ENCODE measurements around the gene MUC4.
"Not testable (repeated sequence)": the region's sequence is repeated elsewhere in the genome, so short reads cannot be mapped to it uniquely, and the experiment has no call there.

The MUC4 gene

GRCh38 chr3:195809796-195810454, 1.8 kb downstream of the MUC4 start:
- FAIRE-seq, result no peak

- no peak for FAIRE-seq
Observed at GRCh38 chr3:195809291-195809785, 2.4 kb downstream of the MUC4 start.

GRCh38 chr3:195808741-195809290, 2.9 kb downstream of the MUC4 start:
- FAIRE-seq, result no peak

GRCh38 chr3:195807681-195808121, 4.0 kb downstream of the MUC4 start:
- FAIRE-seq, result no peak

GRCh38 chr3:195806916-195807231, 4.9 kb downstream of the MUC4 start:
- no peak for FAIRE-seq

GRCh38 chr3:195806211-195806915, 5.4 kb downstream of the MUC4 start:
- FAIRE-seq, result no peak

- not testable (repeated sequence) for FAIRE-seq
Observed at GRCh38 chr3:195805588-195805987, 6.1 kb downstream of the MUC4 start.

GRCh38 chr3:195805181-195805580, 6.5 kb downstream of the MUC4 start:
- no peak for FAIRE-seq

GRCh38 chr3:195803289-195803908, 8.3 kb downstream of the MUC4 start:
- no peak for FAIRE-seq

GRCh38 chr3:195802795-195803194, 8.9 kb downstream of the MUC4 start:
- no peak for FAIRE-seq

- no peak for FAIRE-seq
Observed at GRCh38 chr3:195802261-195802701, 9.4 kb downstream of the MUC4 start.

GRCh38 chr3:195801251-195802183, 10.2 kb downstream of the MUC4 start:
- FAIRE-seq, result no peak

- FAIRE-seq, result no peak
Observed at GRCh38 chr3:195800240-195800639, 11.5 kb downstream of the MUC4 start.

- FAIRE-seq, result no peak
Observed at GRCh38 chr3:195796795-195797194, 14.9 kb downstream of the MUC4 start.

- no peak for FAIRE-seq
Observed at GRCh38 chr3:195794708-195795107, 17.0 kb downstream of the MUC4 start.

GRCh38 chr3:195792621-195793020, 19.1 kb downstream of the MUC4 start:
- not testable (repeated sequence) for FAIRE-seq

GRCh38 chr3:195790901-195791300, 20.8 kb downstream of the MUC4 start:
- no peak for FAIRE-seq

- no peak for FAIRE-seq
Observed at GRCh38 chr3:195788711-195789581, 22.8 kb downstream of the MUC4 start.

GRCh38 chr3:195785781-195786405, 25.8 kb downstream of the MUC4 start:
- FAIRE-seq, result not testable (repeated sequence)

GRCh38 chr3:195784031-195784430, 27.7 kb downstream of the MUC4 start:
- not testable (repeated sequence) for FAIRE-seq

GRCh38 chr3:195781236-195781635, 30.5 kb downstream of the MUC4 start:
- not testable (repeated sequence) for FAIRE-seq

Data from endometrium (tissue), 2 donors.